ENCODE data around the gene RALGAPA1. TPM values are rescaled to one million over a fixed set of nuclear protein-coding genes. Genes with fewer than 3 reads are reported as not detected.

Gene RALGAPA1
- polyA plus RNA-seq, 1 of the 3 experiments (the other 2 are of a cell fraction), result 3.6 TPM

- TF ChIP-seq RXRA (IDR thresholded peaks at IDR 0.05; ENCODE audit: borderline replicate concordance, low read depth) (no peak), SMC3 (IDR thresholded peaks at IDR 0.05; ENCODE audit: low read depth, low read length) (no peak), RAD21 (IDR thresholded peaks at IDR 0.05; ENCODE audit: low read length) (no peak), CTCF (IDR thresholded peaks at IDR 0.05) (no peak), TEAD4 (IDR thresholded peaks at IDR 0.05; ENCODE audit: borderline replicate concordance, insufficient read depth) (no peak)
- POLR2A ChIA-PET, result no interaction called here
These were observed 58.7 kb downstream of the RALGAPA1 start for GRCh38 chr14:35750202-35750904.

GRCh38 chr14:35747379-35747778 lies 61.7 kb downstream of the RALGAPA1 start:
- no peak overlapping the region for H3K4me2 ChIP-seq
- no peak for DNase-seq
- CTCF ChIA-PET, result no interaction called here

More at GRCh38 chr14:35750202-35750904, 58.7 kb downstream of the RALGAPA1 start:
- Histone ChIP-seq H3K9me2 (no peaks in the 10 kb centered on the region), H3K36me3 (replicated peaks in 1 of 2; ENCODE audit: control insufficient read depth in 1 of 2, insufficient read depth in 2 of 2, low read length in 1 of 2) (peaks cover 41 to 42% of the 10 kb centered on the region in 2 experiments), H3K9ac (no peak overlapping the region), H3K4me2 (no peak overlapping the region), H3K4me1 (ENCODE audit: control insufficient read depth in 1 of 2, insufficient read depth in 2 of 2, low read depth in 1 of 2, low read length in 1 of 2) (no peaks in the 10 kb centered on the region), H3F3A (replicated peaks; ENCODE audit: insufficient read depth) (peaks cover 2% of the 10 kb centered on the region), H3K27me3 (ENCODE audit: insufficient read depth) (no peaks in the 10 kb centered on the region), H2AFZ (ENCODE audit: low read depth) (no peak overlapping the region), H3K9me3 (no peaks in the 10 kb centered on the region; the same call in 1 of the 2 replicates), H3K79me2 (ENCODE audit: insufficient read depth) (no peaks in the 10 kb centered on the region), H4K20me1 (ENCODE audit: insufficient read depth) (no peaks in the 10 kb centered on the region), H3K4me3 (ENCODE audit: low read depth in 2 of 2, low read length in 1 of 2) (no peak overlapping the region), H3K27ac (ENCODE audit: low read depth in 2 of 2, low read length in 1 of 2) (no peak overlapping the region)
- 98% methylated on average over 6 of the region's 6 CpGs for WGBS (ENCODE audit: low lambda C conversion rate)
- CTCF ChIA-PET, result interaction anchor here (0.8 kb wide), 2 partner anchors 11 to 50 kb away, joined by 3 read pairs; no protein-coding TSS in a partner anchor
- DNase-seq, result no peak

More at GRCh38 chr14:35747379-35747778, 61.7 kb downstream of the RALGAPA1 start:
- Histone ChIP-seq H3F3A (replicated peaks; ENCODE audit: insufficient read depth) (peaks cover 2% of the 10 kb centered on the region), H3K79me2 (ENCODE audit: insufficient read depth) (no peaks in the 10 kb centered on the region), H3K9me2 (no peaks in the 10 kb centered on the region), H3K27me3 (ENCODE audit: insufficient read depth) (no peaks in the 10 kb centered on the region), H2AFZ (ENCODE audit: low read depth) (no peak overlapping the region), H4K20me1 (ENCODE audit: insufficient read depth) (no peaks in the 10 kb centered on the region), H3K4me1 (ENCODE audit: control insufficient read depth in 1 of 2, insufficient read depth in 2 of 2, low read depth in 1 of 2, low read length in 1 of 2) (no peaks in the 10 kb centered on the region), H3K27ac (ENCODE audit: low read depth in 2 of 2, low read length in 1 of 2) (no peak overlapping the region), H3K9me3 (no peaks in the 10 kb centered on the region), H3K4me3 (ENCODE audit: low read depth in 2 of 2, low read length in 1 of 2) (no peak overlapping the region), H3K9ac (no peak overlapping the region), H3K36me3 (replicated peaks in 1 of 2; ENCODE audit: control insufficient read depth in 1 of 2, insufficient read depth in 2 of 2, low read length in 1 of 2) (peaks cover 21 to 34% of the 10 kb centered on the region in 2 experiments)
- no peak for TF ChIP-seq SIN3A (IDR thresholded peaks at IDR 0.05; ENCODE audit: borderline replicate concordance, low read depth, low read length)
- no peak for TF ChIP-seq EP300 (IDR thresholded peaks at IDR 0.05; ENCODE audit: borderline replicate concordance in 1 of 2, low read depth in 1 of 2, low read length in 1 of 2)
- TF ChIP-seq CTCF (IDR thresholded peaks at IDR 0.05), result no peak
- no peak for TF ChIP-seq MXI1 (IDR thresholded peaks at IDR 0.05; ENCODE audit: low read depth, low read length)
- POLR2A ChIA-PET, result no interaction called here
